DND-41 (cell line): ENCODE data around the gene TBPL2.

Source experiments
- ATAC-seq: fragments of 200-7000 bp; cut with Tn5 transposase; 3 replicates; pipeline ENCODE4 v1.9.1; 2021; ENCODE audit warnings: low read depth; ENCODE audit not compliant: insufficient read depth
- DNase-seq: peaks from one replicate; pipeline ENCODE4 v3.0.0-alpha.2; 2020
- H2AFZ ChIP-seq: 2 replicates; pipeline ENCODE4 v1.6.0; 2012; ENCODE audit warnings: low read depth, low read length
- H3K27ac ChIP-seq: 2 replicates; pipeline ENCODE4 v1.5.1; 2012; ENCODE audit warnings: low read length, inconsistent platforms
- H3K27me3 ChIP-seq: fragments of 200-600 bp; sonication (generic); 2 replicates; pipeline ENCODE4 v1.6.0; 2012; ENCODE audit warnings: low read length, mild to moderate bottlenecking, inconsistent platforms; ENCODE audit not compliant: insufficient read depth, poor library complexity
- H3K36me3 ChIP-seq: 2 replicates; pipeline ENCODE4 v1.5.1; 2012; ENCODE audit warnings: low read length, inconsistent platforms; ENCODE audit not compliant: insufficient read depth
- H3K4me1 ChIP-seq: 2 replicates; pipeline ENCODE4 v1.5.1; 2012; ENCODE audit warnings: mild to moderate bottlenecking, low read length; ENCODE audit not compliant: insufficient read depth
- H3K4me2 ChIP-seq: 2 replicates; pipeline ENCODE4 v1.6.0; 2012; ENCODE audit warnings: mild to moderate bottlenecking, moderate library complexity, low read length, inconsistent platforms; ENCODE audit not compliant: insufficient read depth
- H3K4me3 ChIP-seq, 2 experiments: fragments of 200-600 bp in 1 of 2; shearing (Covaris generic) in 1 of 2; 2 replicates each; pipeline ENCODE4 v1.5.1; 2012 to 2016; ENCODE audit warnings: inconsistent platforms in 2 of 2, low read length in 2 of 2, mild to moderate bottlenecking in 2 of 2, low read depth in 1 of 2, moderate library complexity in 1 of 2
- H3K79me2 ChIP-seq: 2 replicates; pipeline ENCODE4 v1.6.0; 2012; ENCODE audit warnings: low read length, inconsistent platforms; ENCODE audit not compliant: insufficient read depth
- H3K9ac ChIP-seq: 2 replicates; pipeline ENCODE4 v1.6.0; 2012; ENCODE audit warnings: low read depth, mild to moderate bottlenecking, inconsistent platforms, low read length, moderate library complexity
- H3K9me3 ChIP-seq: 2 replicates; pipeline ENCODE4 v1.5.1; 2012; ENCODE audit warnings: low read length, moderate library complexity, mild to moderate bottlenecking, inconsistent platforms; ENCODE audit not compliant: insufficient read depth, severe bottlenecking
- H4K20me1 ChIP-seq: 2 replicates; pipeline ENCODE4 v1.6.0; 2012; ENCODE audit warnings: low read length; ENCODE audit not compliant: insufficient read depth
- CTCF ChIP-seq: IDR thresholded peaks from 2 replicates; pipeline ENCODE4 v1.5.1; 2012; ENCODE audit warnings: borderline replicate concordance, low read length, moderate library complexity, mild to moderate bottlenecking; ENCODE audit not compliant: poor library complexity, severe bottlenecking; ENCODE audit errors: extremely low read depth
- EZH2 ChIP-seq: IDR thresholded peaks from 3 replicates; pipeline ENCODE4 v1.6.1; 2012; ENCODE audit warnings: borderline replicate concordance, low read depth, mild to moderate bottlenecking, moderate library complexity, low read length, inconsistent platforms; ENCODE audit not compliant: severe bottlenecking

TBPL2 gene

GRCh38 chr14:55448141-55448614 lies 7.8 kb upstream of the TBPL2 start:
- Histone ChIP-seq H3K27me3 (no peaks in the 10 kb centered on the region), H2AFZ (no peak overlapping the region), H3K36me3 (no peaks in the 10 kb centered on the region), H3K4me1 (no peaks in the 10 kb centered on the region), H3K4me3 (no peak overlapping the region), H3K4me2 (no peak overlapping the region), H3K27ac (no peak overlapping the region), H3K79me2 (no peaks in the 10 kb centered on the region), H3K9me3 (no peaks in the 10 kb centered on the region), H4K20me1 (no peaks in the 10 kb centered on the region), H3K9ac (no peak overlapping the region)
- no peak for ATAC-seq
- TF ChIP-seq EZH2: no peak
- no peak for TF ChIP-seq CTCF
- DNase-seq: no peak

GRCh38 chr14:55446833-55447232 lies 6.4 kb upstream of the TBPL2 start:
- Histone ChIP-seq H3K4me2 (no peak overlapping the region), H3K36me3 (no peaks in the 10 kb centered on the region), H2AFZ (no peak overlapping the region), H4K20me1 (no peaks in the 10 kb centered on the region), H3K9me3 (no peaks in the 10 kb centered on the region), H3K9ac (no peak overlapping the region), H3K4me1 (no peaks in the 10 kb centered on the region), H3K79me2 (no peaks in the 10 kb centered on the region), H3K4me3 (no peak overlapping the region), H3K27me3 (no peaks in the 10 kb centered on the region), H3K27ac (no peak overlapping the region)
- no peak for DNase-seq
- no peak for TF ChIP-seq EZH2
- TF ChIP-seq CTCF: no peak
- ATAC-seq: no peak

GRCh38 chr14:55446127-55446736 lies 5.8 kb upstream of the TBPL2 start:
- no peaks in the 10 kb centered on the region for H3K36me3 ChIP-seq
- DNase-seq: peak; percentile 64
- H3K4me1 ChIP-seq: no peaks in the 10 kb centered on the region
- no peaks in the 10 kb centered on the region for H3K9me3 ChIP-seq
- no peaks in the 10 kb centered on the region for H3K27me3 ChIP-seq
- H3K4me2 ChIP-seq: no peak overlapping the region
- H2AFZ ChIP-seq: no peak overlapping the region
- no peak overlapping the region for H3K4me3 ChIP-seq
- TF ChIP-seq CTCF: peak; percentile 83
- TF ChIP-seq EZH2: no peak
- H3K27ac ChIP-seq: no peak overlapping the region
- H3K79me2 ChIP-seq: no peaks in the 10 kb centered on the region
- peak; percentile 79 for ATAC-seq
- H4K20me1 ChIP-seq: no peaks in the 10 kb centered on the region
- H3K9ac ChIP-seq: no peak overlapping the region

GRCh38 chr14:55441286-55441685 lies 870 bp upstream of the TBPL2 start:
- H3K36me3 ChIP-seq: no peaks in the 10 kb centered on the region
- H3K9ac ChIP-seq: no peak overlapping the region
- no peak overlapping the region for H3K4me3 ChIP-seq

More at GRCh38 chr14:55441286-55441685, 870 bp upstream of the TBPL2 start:
- no peaks in the 10 kb centered on the region for H3K79me2 ChIP-seq
- peaks cover 3% of the 10 kb centered on the region; the same call in 1 of the 2 replicates for H4K20me1 ChIP-seq
- H3K4me1 ChIP-seq: no peaks in the 10 kb centered on the region
- H2AFZ ChIP-seq: no peak overlapping the region
- ATAC-seq (no peak), DNase-seq (no peak)
- H3K27me3 ChIP-seq: no peaks in the 10 kb centered on the region
- no peak overlapping the region for H3K27ac ChIP-seq
- no peak overlapping the region for H3K4me2 ChIP-seq
- TF ChIP-seq EZH2 (no peak), CTCF (no peak)
- no peaks in the 10 kb centered on the region for H3K9me3 ChIP-seq
